ENCODE results near the gene PEX16. TPM values are rescaled to one million over a fixed set of nuclear protein-coding genes. Genes with fewer than 3 reads are reported as not detected.

The PEX16 gene
- total and polyA plus RNA-seq, 9 of the 15 experiments (the other 6 are each of a cell fraction or from before 2014, with no cell fraction given), result 1.5 to 43.9 (median 14.6) TPM

DNA sequence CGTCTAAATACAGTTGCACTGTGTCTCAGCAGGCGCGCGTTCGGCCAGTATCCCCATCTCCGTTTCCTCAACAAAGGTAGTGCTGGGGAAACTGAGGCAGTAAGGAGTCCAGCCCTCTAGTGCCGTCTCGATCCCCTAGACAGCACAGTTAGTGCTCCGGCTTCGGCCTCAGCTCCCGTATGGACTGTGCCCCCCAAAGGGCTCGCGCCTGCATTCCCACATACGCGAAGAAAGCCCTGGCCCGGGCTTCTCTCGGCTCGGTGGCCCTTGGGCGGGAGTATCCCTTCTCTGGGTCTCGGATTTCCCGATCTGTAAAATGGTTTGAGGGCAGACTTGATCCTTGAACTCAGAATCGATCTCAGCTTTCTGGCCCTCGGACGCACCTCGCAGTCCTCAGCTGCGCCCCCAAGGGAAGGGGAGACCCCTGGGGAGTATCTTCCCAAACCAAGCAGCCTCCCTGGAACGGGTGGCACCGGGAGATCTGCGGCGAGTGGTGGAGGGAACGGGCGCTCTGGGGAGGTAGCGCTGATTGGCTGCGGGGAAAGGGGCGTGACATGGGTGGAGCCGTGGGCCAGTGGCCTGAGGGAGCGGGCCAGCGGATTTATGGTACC lies 759 bp upstream of the PEX16 start (continued):
- TF ChIP-seq MNT (conservative IDR thresholded peaks at IDR 0.05) (peak in 1 of 2 experiments; percentile 6; a peak in 1 of 4 replicates), NEUROD1 (IDR thresholded peaks at IDR 0.05; ENCODE audit: borderline replicate concordance, low read depth, low read length, partially characterized antibody) (no peak), SMAD3 (CRISPR knock-in tag; conservative IDR thresholded peaks at IDR 0.05) (no peak), ZNF143 (CRISPR knock-in tag; IDR thresholded peaks at IDR 0.05) (peak; percentile 58; the same call in 1 of the 2 replicates), RNF2 (IDR thresholded peaks at IDR 0.05) (no peak), ZNF280A (IDR thresholded peaks at IDR 0.05; ENCODE audit: low read depth, partially characterized antibody) (no peak), BDP1 (IDR thresholded peaks at IDR 0.05; ENCODE audit: insufficient read depth, insufficient read length) (no peak), ZNF263 (CRISPR knock-in tag; IDR thresholded peaks at IDR 0.05; ENCODE audit: borderline replicate concordance) (0 out of 2 replicates have a peak, but pooled peaks have one; percentile 40), MITF (IDR thresholded peaks at IDR 0.05) (no peak), ZBTB40 (IDR thresholded peaks at IDR 0.05) (no peak), ZBTB40 (CRISPR knock-in tag; IDR thresholded peaks at IDR 0.05) (no peak)
- TF ChIP-seq, protein P1, sequence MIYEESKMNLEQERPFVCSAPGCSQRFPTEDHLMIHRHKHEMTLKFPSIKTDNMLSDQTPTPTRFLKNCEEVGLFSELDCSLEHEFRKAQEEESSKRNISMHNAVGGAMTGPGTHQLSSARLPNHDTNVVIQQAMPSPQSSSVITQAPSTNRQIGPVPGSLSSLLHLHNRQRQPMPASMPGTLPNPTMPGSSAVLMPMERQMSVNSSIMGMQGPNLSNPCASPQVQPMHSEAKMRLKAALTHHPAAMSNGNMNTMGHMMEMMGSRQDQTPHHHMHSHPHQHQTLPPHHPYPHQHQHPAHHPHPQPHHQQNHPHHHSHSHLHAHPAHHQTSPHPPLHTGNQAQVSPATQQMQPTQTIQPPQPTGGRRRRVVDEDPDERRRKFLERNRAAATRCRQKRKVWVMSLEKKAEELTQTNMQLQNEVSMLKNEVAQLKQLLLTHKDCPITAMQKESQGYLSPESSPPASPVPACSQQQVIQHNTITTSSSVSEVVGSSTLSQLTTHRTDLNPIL (CRISPR knock-in tag; IDR thresholded peaks at IDR 0.05), result no peak

Data from K562 (cell line).